Dendritic cell treated with granulocyte-macrophage colony-stimulating factor and Interleukin-4, amounts not matched to agents 40 ng/mL and 50 ng/mL, for 4 days (primary cell): ENCODE data around the gene AMT.
"Not testable (repeated sequence)": the region's sequence is repeated elsewhere in the genome, so short reads cannot be mapped to it uniquely, and the experiment has no call there.

Experiments used
- H3K27ac Mint-ChIP-seq: one replicate; pipeline ENCODE4 v1.8.0; 2022; ENCODE audit warnings: mild to moderate bottlenecking, mixed read lengths
- H3K27me3 Mint-ChIP-seq: one replicate; pipeline ENCODE4 v1.8.0; 2022; ENCODE audit warnings: mild to moderate bottlenecking, mixed read lengths
- H3K36me3 Mint-ChIP-seq: one replicate; pipeline ENCODE4 v1.8.0; 2022; ENCODE audit warnings: low read depth, mixed read lengths
- H3K4me1 Mint-ChIP-seq: one replicate; pipeline ENCODE4 v1.8.0; 2022; ENCODE audit warnings: low read depth, mixed read lengths
- H3K4me3 Mint-ChIP-seq: one replicate; pipeline ENCODE4 v1.8.0; 2022; ENCODE audit warnings: mild to moderate bottlenecking, moderate library complexity, mixed read lengths
- H3K9me3 Mint-ChIP-seq: one replicate; pipeline ENCODE4 v1.8.0; 2022; ENCODE audit warnings: mixed read lengths
- intact Hi-C: fragments of 100-400 bp; cut with micrococcal nuclease; formaldehyde crosslinking; loops from one replicate; pipeline ENCODE4 v1.15.0; 2022

Gene AMT

DNA sequence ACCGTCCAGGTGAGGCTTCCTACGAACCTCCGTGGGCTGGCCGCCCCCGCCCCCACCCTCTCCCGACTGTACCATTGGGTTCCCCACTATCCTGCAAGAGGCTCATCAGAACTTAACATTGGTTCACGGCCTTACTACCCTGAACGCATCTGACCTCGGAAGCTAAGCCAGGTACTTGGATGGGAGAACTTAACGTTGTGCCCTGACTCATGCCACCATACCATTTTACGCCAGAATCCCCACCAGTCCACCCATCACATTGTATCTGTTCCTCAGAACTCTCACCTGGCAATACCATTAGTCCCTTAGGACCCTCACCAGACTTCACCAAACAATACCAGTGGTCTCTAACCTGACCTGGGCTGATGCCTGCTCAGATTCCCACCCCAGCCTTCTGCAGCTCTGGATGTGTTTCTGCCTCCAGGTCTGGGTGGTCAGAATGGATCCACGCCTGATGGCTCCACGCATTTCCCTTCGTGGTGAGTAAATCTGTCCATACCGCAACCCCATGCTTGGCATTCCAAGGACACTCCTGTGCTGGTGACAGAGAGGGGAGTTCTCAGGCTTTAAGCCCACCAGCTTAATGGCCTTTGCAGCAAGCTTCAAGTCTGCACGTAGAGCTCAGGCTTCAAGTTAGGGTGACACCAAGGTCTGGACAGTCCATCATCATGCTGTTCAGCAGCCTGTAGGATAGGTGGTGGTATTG lies 9.5 kb downstream of the AMT start:
- Mint-ChIP-seq H3K27me3 (no peaks in the 10 kb centered on the region), H3K4me3 (peak overlapping the region; percentile 96), H3K9me3 (no peaks in the 10 kb centered on the region), H3K4me1 (peaks cover 72% of the 10 kb centered on the region), H3K36me3 (peaks cover 75% of the 10 kb centered on the region), H3K27ac (peak overlapping the region; percentile 95)
- intact Hi-C loops = loop anchor here (1.0 to 5.0 kb wide), 3 partner anchors 17 to 70 kb away; partner anchors contain the start of genes NICN1 and USP4

DNA sequence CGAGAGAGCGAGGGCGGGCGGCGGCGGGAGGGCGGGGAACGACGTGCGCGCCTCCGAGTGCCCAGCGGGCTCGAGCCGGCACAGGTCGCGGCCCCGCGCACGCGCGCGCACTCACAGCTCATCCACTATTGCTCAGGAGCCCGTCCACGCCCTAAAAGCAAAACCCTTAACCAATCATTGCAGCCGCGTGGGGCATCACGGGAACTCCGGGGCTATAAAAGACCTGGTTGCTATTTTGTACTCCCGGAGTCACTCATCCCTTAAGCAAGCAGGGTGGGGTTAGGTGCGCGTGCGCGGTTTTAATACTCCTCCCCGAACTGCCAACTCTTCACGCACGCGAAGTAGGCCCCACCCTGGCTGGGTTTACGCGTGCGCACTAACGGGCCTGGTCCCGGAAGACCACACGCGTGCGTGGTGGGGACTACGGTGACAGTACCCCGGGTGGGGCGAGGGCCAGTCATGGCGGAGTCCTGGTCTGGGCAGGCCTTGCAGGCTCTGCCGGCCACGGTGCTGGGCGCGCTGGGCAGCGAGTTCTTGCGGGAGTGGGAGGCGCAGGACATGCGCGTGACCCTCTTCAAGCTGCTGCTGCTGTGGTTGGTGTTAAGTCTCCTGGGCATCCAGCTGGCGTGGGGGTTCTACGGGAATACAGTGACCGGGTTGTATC lies 10.2 kb downstream of the AMT start, which contains the start of the genes RHOA and TCTA:
RHOA (minus strand) TSS at position 9 of the 664 bp plus-strand sequence. CDS start 36,387 bp downstream, outside the sequence.
TCTA (plus strand) TSS at position 456 of the 664 bp plus-strand sequence; CDS start at position 460, 4 bp downstream.
- Mint-ChIP-seq H3K4me3 (peak within 1 kb of the TSS; percentile 96), H3K36me3 (peaks cover 73% of the 10 kb centered on the region), H3K4me1 (peaks cover 72% of the 10 kb centered on the region), H3K27me3 (no peaks in the 10 kb centered on the region), H3K9me3 (no peaks in the 10 kb centered on the region), H3K27ac (peak within 1 kb of the TSS; percentile 95)
- intact Hi-C loops = loop anchor here (1.0 to 5.0 kb wide), 3 partner anchors 17 to 70 kb away; partner anchors contain the start of genes NICN1 and USP4

DNA sequence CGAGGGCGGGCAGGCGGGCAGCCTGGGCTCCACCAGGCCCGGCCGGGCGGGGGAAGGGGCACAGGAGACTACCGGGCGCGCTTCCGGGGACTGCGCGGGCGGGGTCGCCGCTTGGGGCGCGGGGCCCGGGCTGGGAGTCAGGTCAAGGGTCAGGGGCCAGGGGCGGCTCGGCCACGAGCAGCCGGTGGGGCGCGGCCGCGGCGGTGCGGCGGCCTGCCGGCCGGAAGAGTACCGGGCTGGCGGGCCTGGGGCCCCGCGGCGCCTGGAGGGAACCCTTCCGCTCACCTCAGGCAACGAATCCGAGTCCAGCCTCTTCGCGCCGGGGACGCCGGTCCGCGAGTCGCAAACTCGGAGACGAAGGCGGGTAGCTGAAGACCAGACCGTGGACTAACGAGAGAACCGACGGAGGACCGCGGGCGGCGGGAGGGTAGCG lies 10.7 kb downstream of the AMT start:
- peaks cover 68% of the 10 kb centered on the region for H3K36me3 Mint-ChIP-seq
- H3K4me3 Mint-ChIP-seq = peak overlapping the region; percentile 96
- H3K27me3 Mint-ChIP-seq = no peaks in the 10 kb centered on the region
- intact Hi-C loops = loop anchor here (5.0 kb wide), 2 partner anchors 36 to 69 kb away; partner anchors contain the start of gene USP4
- H3K27ac Mint-ChIP-seq = peak overlapping the region; percentile 95
- no peaks in the 10 kb centered on the region for H3K9me3 Mint-ChIP-seq
- H3K4me1 Mint-ChIP-seq = peaks cover 72% of the 10 kb centered on the region

DNA sequence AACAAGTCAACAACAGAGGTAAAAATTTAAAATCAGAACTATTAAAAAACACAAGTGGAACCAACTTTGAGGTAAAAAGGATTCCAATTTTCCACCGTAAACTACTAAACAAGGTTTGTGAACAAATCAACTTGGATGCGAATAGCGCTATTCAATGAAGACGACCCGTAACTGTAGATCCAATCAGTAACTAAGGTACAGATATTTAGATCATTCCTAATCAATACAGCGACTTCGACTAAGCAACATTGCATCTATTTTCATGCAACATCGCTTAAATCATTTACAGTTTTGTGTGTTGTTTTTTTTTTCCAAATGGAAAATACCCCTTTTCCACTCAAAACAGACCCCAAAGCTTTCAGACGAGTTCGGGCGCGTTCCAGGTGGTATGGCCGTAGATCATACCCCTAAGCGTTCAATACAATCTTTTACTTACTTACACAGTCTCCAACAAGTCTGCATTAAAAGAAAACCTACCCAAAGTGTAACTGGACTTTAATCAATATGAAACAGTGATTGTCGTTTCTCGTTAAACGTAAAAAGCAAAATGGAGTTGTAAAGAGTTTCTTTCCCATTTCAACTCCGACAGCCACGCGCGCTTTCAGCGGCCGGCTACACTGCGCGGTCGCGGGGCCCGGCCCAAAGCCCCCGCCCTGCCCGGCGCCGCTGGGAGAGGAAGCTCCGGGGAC lies 11.3 kb downstream of the AMT start:
- Mint-ChIP-seq H3K4me1 (peaks cover 72% of the 10 kb centered on the region), H3K27ac (peak overlapping the region; percentile 95), H3K27me3 (no peaks in the 10 kb centered on the region), H3K36me3 (peaks cover 68% of the 10 kb centered on the region), H3K4me3 (peak overlapping the region; percentile 96), H3K9me3 (no peaks in the 10 kb centered on the region)
- intact Hi-C loops = loop anchor here (5.0 kb wide), 2 partner anchors 36 to 69 kb away; partner anchors contain the start of gene USP4

DNA sequence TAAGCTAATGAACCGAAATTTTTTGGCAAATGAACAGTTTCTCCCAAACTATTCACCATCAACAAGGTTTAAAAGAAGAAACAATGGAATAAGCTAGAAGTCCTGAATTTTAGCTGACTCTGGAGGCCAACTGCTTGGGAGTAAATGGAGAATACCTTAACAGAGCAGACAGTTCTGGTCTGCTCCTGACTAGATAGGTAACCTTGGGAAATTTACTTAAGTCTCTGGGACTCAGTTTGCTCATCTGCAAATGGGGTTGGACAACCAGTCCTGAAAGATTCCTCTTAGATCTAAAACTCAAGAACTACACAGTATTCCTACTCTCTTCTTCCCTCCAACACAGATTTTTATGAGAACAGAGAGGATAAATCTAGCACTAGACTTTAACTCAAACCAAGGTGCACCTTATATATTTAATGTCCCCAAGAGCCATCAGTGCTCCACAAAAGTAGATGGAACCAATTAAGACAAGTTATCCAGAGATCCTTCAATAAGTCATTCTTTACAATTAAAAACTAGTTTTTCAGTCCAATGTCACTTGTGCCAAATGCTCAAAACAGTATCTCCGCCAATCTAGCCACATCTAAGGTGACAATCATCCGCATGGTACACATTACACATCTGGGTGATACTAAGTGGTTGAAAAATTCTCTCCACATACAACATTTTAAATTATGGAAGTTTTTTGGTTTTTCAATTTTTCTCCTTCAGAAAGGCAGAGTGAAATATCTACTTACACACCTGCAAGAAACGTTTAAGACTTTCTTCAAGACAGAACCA lies 12.0 kb downstream of the AMT start:
- peak overlapping the region; percentile 95 for H3K27ac Mint-ChIP-seq
- H3K9me3 Mint-ChIP-seq = no peaks in the 10 kb centered on the region
- intact Hi-C loops = loop anchor here (5.0 kb wide), 2 partner anchors 37 to 68 kb away; partner anchors contain the start of gene USP4
- H3K4me1 Mint-ChIP-seq = peaks cover 74% of the 10 kb centered on the region
- no peaks in the 10 kb centered on the region for H3K27me3 Mint-ChIP-seq
- H3K36me3 Mint-ChIP-seq = peaks cover 68% of the 10 kb centered on the region
- peak overlapping the region; percentile 96 for H3K4me3 Mint-ChIP-seq

DNA sequence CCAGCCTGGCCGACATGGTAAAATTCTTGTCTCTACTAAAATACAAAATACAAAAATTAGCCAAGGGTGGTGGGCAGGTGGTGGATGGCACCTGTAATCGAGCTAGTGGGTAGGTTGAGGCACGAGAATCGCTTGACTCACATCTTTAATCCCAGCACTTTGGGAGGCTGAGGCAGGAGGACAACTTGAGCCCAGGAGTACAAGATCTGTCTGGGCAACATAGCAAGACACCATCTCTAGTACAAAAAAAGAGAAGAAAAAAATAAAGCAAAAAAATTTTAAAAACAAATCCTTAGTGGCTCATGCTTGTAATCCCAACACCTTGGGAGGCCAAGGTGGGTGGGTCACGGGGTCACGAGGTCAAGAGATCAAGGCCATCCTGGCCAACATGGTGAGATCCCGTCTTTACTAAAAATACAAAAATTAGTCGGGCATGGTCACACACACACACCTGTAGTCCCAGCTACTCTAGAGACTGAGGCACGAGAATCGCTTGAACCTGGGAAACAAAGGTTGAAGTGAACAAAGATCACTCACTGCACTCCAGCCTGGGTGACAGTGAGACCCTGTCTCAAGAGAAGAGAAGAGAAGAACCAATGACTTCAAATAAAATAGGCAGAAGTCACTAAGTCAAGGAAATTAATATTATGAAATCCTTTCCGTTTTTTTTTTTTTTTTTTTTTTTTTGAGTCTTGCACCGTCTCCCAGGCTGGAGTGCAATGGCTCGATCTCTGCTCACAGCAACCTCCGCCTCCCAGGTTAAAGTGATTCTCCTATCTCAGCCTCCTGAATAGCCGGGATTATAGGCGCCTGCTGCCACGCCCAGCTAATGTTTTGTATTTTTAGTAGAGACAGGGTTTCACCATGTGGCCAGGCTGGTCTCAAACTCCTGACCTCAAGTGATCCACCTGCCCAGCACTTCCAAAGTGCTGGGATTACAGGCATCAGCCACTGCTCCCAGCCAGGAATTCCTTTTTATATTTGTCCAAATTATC lies 15.4 kb downstream of the AMT start:
- peak overlapping the region; percentile 78 for H3K27ac Mint-ChIP-seq
- peaks cover 42% of the 10 kb centered on the region for H3K4me1 Mint-ChIP-seq
- H3K27me3 Mint-ChIP-seq = no peaks in the 10 kb centered on the region
- peaks cover 50% of the 10 kb centered on the region for H3K36me3 Mint-ChIP-seq
- H3K4me3 Mint-ChIP-seq = peak overlapping the region; percentile 26
- intact Hi-C loops = no loop called here
- no peaks in the 10 kb centered on the region for H3K9me3 Mint-ChIP-seq

DNA sequence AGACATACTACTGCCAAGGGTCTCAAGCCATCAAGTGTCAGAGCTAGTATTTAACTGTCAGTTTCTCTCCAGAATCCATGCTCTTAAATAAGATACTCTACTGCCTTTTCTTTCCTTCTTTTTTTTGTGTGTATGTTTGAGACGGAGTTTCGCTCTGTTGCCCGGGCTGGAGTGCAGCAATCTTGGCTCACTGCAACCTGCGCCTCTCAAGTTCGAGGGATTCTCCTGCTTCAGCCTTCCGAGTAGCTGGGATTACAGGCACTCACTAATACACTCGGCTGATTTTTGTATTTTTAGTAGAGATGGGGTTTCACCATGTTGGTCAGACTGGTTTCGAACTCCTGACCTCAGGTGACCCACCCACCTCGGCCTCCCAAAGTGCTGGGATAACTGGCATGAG lies 16.7 kb downstream of the AMT start:
- H3K27ac Mint-ChIP-seq, H3K27me3 Mint-ChIP-seq, H3K9me3 Mint-ChIP-seq, H3K4me3 Mint-ChIP-seq, intact Hi-C loops: not testable (repeated sequence)
- peaks cover 56% of the 10 kb centered on the region for H3K36me3 Mint-ChIP-seq
- H3K4me1 Mint-ChIP-seq = peaks cover 55% of the 10 kb centered on the region

DNA sequence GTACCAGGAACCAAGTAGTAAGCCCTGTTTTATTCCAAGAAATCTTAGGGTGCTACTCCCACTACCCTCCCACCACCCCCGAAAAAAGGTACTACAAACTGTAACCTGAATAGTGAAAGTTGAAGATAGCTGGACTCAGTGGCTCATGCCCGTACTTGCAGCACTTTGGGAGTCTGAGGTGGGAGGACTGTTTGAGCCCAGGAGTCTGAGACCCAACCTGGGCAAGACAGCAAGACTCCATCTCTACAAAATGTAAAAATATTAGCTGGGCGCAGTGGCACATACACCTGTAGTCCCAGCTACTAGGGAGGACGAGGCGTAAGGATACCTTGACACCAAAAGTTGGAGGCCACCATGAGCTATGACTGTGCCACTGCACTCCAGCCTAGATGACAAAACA lies 18.4 kb downstream of the AMT start:
- intact Hi-C loops = no loop called here
- Mint-ChIP-seq H3K4me1 (peaks cover 57% of the 10 kb centered on the region), H3K36me3 (peaks cover 64% of the 10 kb centered on the region)

DNA sequence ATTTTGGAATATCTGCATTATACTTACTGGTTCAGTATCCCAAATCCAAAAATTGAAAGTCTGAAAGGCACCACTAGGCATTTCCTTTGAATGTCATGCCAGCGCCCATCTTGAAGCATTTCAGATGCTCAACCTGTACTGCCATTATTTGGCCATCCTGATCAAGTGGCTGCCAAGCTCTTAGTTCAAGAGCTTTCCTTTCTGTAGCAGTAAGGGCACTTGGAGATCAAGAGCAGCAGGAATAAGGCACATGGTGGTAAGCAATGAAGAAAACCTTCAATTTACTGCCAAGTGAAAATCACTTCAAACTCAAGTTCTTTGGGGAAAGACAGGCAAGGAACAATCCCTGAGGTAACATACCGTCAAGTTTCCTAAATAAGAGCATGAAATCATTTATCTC lies 20.5 kb downstream of the AMT start:
- H3K4me1 Mint-ChIP-seq = peaks cover 59% of the 10 kb centered on the region

More for the DNA sequence above, 18.4 kb downstream of the AMT start:
- no peak overlapping the region for H3K27ac Mint-ChIP-seq
- no peaks in the 10 kb centered on the region for H3K27me3 Mint-ChIP-seq
- H3K4me3 Mint-ChIP-seq = no peak overlapping the region
- no peaks in the 10 kb centered on the region for H3K9me3 Mint-ChIP-seq

DNA sequence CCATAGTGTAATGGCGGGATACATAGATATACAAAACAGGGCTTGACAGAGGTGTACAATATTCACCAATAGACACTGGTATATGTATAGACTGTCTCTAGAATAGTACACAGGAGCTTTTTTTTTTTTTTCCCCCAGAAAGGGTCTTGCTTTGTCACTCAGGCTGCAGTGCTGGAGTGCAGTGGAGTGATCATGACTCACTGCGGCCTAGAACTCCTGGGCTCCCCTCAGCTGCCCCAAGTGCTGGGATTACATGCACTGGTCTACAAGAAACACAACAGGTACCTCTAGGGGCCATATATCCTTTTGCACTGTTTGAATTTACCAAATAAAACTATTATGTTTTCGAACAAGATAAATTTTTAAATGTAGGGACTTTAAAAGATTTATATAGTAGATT lies 22.8 kb downstream of the AMT start:
- Mint-ChIP-seq H3K36me3 (peaks cover 86% of the 10 kb centered on the region), H3K27ac (peak overlapping the region; percentile 73), H3K27me3 (no peaks in the 10 kb centered on the region), H3K4me3 (no peak overlapping the region), H3K4me1 (peaks cover 63% of the 10 kb centered on the region), H3K9me3 (no peaks in the 10 kb centered on the region)
- intact Hi-C loops = no loop called here

More for the DNA sequence above, 20.5 kb downstream of the AMT start:
- Mint-ChIP-seq H3K4me3 (no peak overlapping the region), H3K9me3 (no peaks in the 10 kb centered on the region), H3K27me3 (no peaks in the 10 kb centered on the region), H3K36me3 (peaks cover 77% of the 10 kb centered on the region), H3K27ac (peak overlapping the region; percentile 73)
- intact Hi-C loops = no loop called here

DNA sequence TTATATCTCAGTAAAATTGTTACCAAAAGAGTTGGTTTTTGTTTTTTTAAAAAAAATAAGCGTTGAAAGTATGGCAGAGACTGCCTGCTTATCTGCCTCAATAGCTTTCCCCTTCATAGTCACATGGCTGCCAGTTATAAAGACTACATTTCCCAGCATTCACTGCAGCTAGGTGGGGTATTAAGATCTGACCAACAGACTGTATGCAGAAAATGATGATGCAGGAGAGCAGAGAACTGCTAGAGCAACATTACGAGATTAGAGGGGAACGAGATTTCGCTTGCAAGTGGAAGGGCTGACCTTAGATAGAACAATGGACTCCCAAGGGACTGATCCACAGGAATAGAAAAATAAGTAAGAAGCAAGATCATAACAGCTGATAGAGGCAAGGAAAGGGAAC lies 24.8 kb downstream of the AMT start:
- Mint-ChIP-seq H3K27ac (peak overlapping the region; percentile 2), H3K36me3 (peaks cover 95% of the 10 kb centered on the region), H3K4me1 (peaks cover 81% of the 10 kb centered on the region), H3K9me3 (no peaks in the 10 kb centered on the region), H3K4me3 (no peak overlapping the region), H3K27me3 (no peaks in the 10 kb centered on the region)
- intact Hi-C loops = no loop called here

DNA sequence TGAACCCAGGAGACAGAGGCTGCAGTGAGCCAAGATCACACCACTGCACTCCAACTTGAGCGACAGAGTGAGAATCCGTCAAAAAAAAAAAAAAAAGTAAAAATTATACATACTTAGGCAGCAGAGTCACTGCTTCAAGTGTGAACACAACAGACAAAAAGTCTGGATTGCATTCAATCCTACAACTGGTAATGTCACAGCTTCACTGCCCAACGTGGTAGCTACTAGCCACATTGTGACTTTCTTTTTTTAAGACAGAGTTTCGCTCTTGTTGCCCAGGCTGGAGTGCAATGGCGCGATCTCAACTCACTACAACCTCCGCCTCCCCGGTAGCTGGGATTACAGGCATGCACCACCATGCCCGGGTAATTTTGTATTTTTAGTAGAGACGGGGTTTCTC lies 31.0 kb downstream of the AMT start:
- Mint-ChIP-seq H3K4me1 (peaks cover 64% of the 10 kb centered on the region), H3K36me3 (peaks cover 67% of the 10 kb centered on the region)
- H3K9me3 Mint-ChIP-seq, H3K4me3 Mint-ChIP-seq, intact Hi-C loops, H3K27ac Mint-ChIP-seq, H3K27me3 Mint-ChIP-seq: not testable (repeated sequence)
